ENCODE measurements around the gene LSM4.

GRCh38 chr19:18297308-18297707, 25.6 kb downstream of the LSM4 start:
- TF ChIP-seq CTCF (conservative IDR thresholded peaks at IDR 0.05; ENCODE audit: low read length) (no peak), EZH2phosphoT487 (IDR thresholded peaks at IDR 0.05; ENCODE audit: borderline replicate concordance) (no peak)

Data from Loucy (cell line).